K562 (cell line): ENCODE results near the gene PACRG. TPM values are rescaled to one million over a fixed set of nuclear protein-coding genes. Genes with fewer than 3 reads are reported as not detected.

Experiments
- ATAC-seq: fragments of 200-7000 bp; cut with Tn5 transposase; 3 replicates; pipeline ENCODE4 v1.9.1; 2020; ENCODE audit warnings: moderate library complexity
- BruUV-seq: library from RNA; stranded (reverse); fragments of 400-500 nt; replicated peaks from 2 replicates; lab custom pipeline; 2021; lab: Mats Ljungman, UMichigan
- CTCF ChIA-PET: fragments of 300-600 bp; formaldehyde crosslinking; extraction: SDS; loops from one replicate; lab custom pipeline; 2021; ENCODE audit warnings: low intra/inter-chr PET ratio; lab: Yijun Ruan, JAX
- POLR2A ChIA-PET: fragments of 300-600, 350-650 bp; sonication (Branson Sonifier 250); formaldehyde crosslinking; extraction: SDS; loops from one replicate; lab custom pipeline; 2021; ENCODE audit warnings: antibody characterized with exemption, inconsistent platforms; lab: Yijun Ruan, JAX
- DNase-seq, 4 experiments: peaks; one replicate each; pipeline versions ENCODE4 v3.0.0 to v3.0.0-alpha.2; 2011 to 2018; ENCODE audit warnings: low spot score in 3 of 4, mixed read lengths in 3 of 4; ENCODE audit errors: extremely low read depth in 1 of 4
- FAIRE-seq: peaks from 2 replicates; lab custom pipeline; 2011; peaks lifted over from hg19 to GRCh38; lab: Jason Lieb, UNC
- H2AFZ ChIP-seq: 2 replicates; pipeline ENCODE4 v1.6.0; 2011; ENCODE audit warnings: low read depth, low read length, control low read depth, inconsistent platforms
- H3K27ac ChIP-seq: fragments of 200-600 bp; 3 replicates; pipeline ENCODE4 v1.8.0; 2011; ENCODE audit warnings: low read depth, mild to moderate bottlenecking, control low read depth, inconsistent platforms, low read length, moderate library complexity, mixed read lengths; ENCODE audit errors: extremely low read depth
- H3K27me3 ChIP-seq, 2 experiments: fragments of 300-600 bp in 1 of 2; 2 replicates in 1 of 2; 3 replicates in 1 of 2; pipeline versions ENCODE4 v1.6.0 to v1.8.0; 2011; ENCODE audit warnings: inconsistent platforms in 2 of 2, low read length in 2 of 2, mild to moderate bottlenecking in 1 of 2, mixed read lengths in 1 of 2, moderate library complexity in 1 of 2; ENCODE audit not compliant: control insufficient read depth in 2 of 2, insufficient read depth in 2 of 2
- H3K36me3 ChIP-seq: fragments of 300-600 bp; 3 replicates; pipeline ENCODE4 v1.8.0; 2011; ENCODE audit warnings: mild to moderate bottlenecking, low read length, inconsistent platforms; ENCODE audit not compliant: control insufficient read depth, insufficient read depth
- H3K4me1 ChIP-seq, 2 experiments: fragments of 200-600 bp in 1 of 2; replicated peaks in 1 of 2; 2 replicates in 1 of 2; 3 replicates in 1 of 2; pipeline versions ENCODE4 v1.5.1 to v1.8.0; 2011; ENCODE audit warnings: inconsistent platforms in 2 of 2, low read length in 2 of 2, mild to moderate bottlenecking in 1 of 2, mixed read lengths in 1 of 2, moderate library complexity in 1 of 2; ENCODE audit not compliant: control insufficient read depth in 2 of 2, insufficient read depth in 2 of 2
- H3K4me2 ChIP-seq: 2 replicates; pipeline ENCODE4 v1.6.1; 2011; ENCODE audit warnings: low read length, control low read depth, inconsistent platforms, mixed read lengths; ENCODE audit not compliant: insufficient read depth
- H3K4me3 ChIP-seq: fragments of 200-600 bp; sonication (generic), shearing (Covaris generic); 2 replicates; pipeline ENCODE4 v1.5.1; 2016; ENCODE audit warnings: control low read depth, inconsistent platforms
- H3K79me2 ChIP-seq: fragments of 200-600 bp; 3 replicates; pipeline ENCODE4 v1.8.0; 2011; ENCODE audit warnings: low read length, inconsistent platforms; ENCODE audit not compliant: control insufficient read depth, insufficient read depth
- H3K9ac ChIP-seq, 2 experiments: 2 replicates each; pipeline versions ENCODE4 v1.6.0 to v1.6.1; 2011; ENCODE audit warnings: low read depth in 2 of 2, low read length in 2 of 2, control low read depth in 1 of 2, inconsistent platforms in 1 of 2, mild to moderate bottlenecking in 1 of 2, mixed read lengths in 1 of 2; ENCODE audit not compliant: insufficient read depth in 1 of 2
- H3K9me1 ChIP-seq: one replicate; pipeline ENCODE4 v1.6.0; 2011; ENCODE audit warnings: inconsistent platforms, mild to moderate bottlenecking, low read length, moderate library complexity; ENCODE audit not compliant: control insufficient read depth, insufficient read depth
- H3K9me3 ChIP-seq: replicated peaks from 2 replicates; pipeline ENCODE4 v1.5.1; 2011; ENCODE audit warnings: low read depth, low read length, inconsistent platforms; ENCODE audit not compliant: control insufficient read depth, insufficient read depth
- H4K20me1 ChIP-seq: replicated peaks from 2 replicates; pipeline ENCODE4 v1.6.1; 2011; ENCODE audit warnings: low read length, inconsistent platforms, mixed read lengths; ENCODE audit not compliant: control insufficient read depth, insufficient read depth
- EGR1 ChIP-seq: fragments of 450-650 bp; conservative IDR thresholded peaks from 2 replicates; pipeline ENCODE4 v1.6.1; 2017; ENCODE audit warnings: mild to moderate bottlenecking
- ESRRB ChIP-seq: fragments of 250-450 bp; sonication (Bioruptor Pico); IDR thresholded peaks from 2 replicates; pipeline ENCODE4 v1.5.0; 2020; ENCODE audit warnings: mild to moderate bottlenecking, moderate library complexity, borderline replicate concordance
- FIP1L1 ChIP-seq: fragments of 200-400 bp; formaldehyde crosslinking; IDR thresholded peaks from 2 replicates; pipeline ENCODE4 v1.6.1; 2018; ENCODE audit warnings: mild to moderate bottlenecking, low read depth, low read length; ENCODE audit not compliant: poor library complexity, severe bottlenecking
- HNRNPK ChIP-seq: fragments of 200-400 bp; formaldehyde crosslinking; IDR thresholded peaks from one replicate; pipeline ENCODE4 v1.6.1; 2018; ENCODE audit warnings: mild to moderate bottlenecking, low read depth, low read length; ENCODE audit not compliant: poor library complexity, severe bottlenecking
- KDM5B ChIP-seq: fragments of 200-600 bp; sonication (generic); IDR thresholded peaks from 2 replicates; pipeline ENCODE4 v1.6.1; 2012; ENCODE audit warnings: low read depth, mild to moderate bottlenecking, moderate library complexity, low read length, control low read depth, inconsistent platforms; ENCODE audit not compliant: insufficient replicate concordance
- KLF1 ChIP-seq: fragments of 450-650 bp; IDR thresholded peaks from 2 replicates; pipeline ENCODE4 v1.6.1; 2016; ENCODE audit warnings: missing genetic modification characterization, missing compliant biosample characterization
- MCM7 ChIP-seq, 2 experiments: fragments of 450-650 bp; IDR thresholded peaks; 2 replicates each; pipeline ENCODE4 v1.6.1; 2016 to 2018
- NELFE ChIP-seq: IDR thresholded peaks from 2 replicates; pipeline ENCODE4 v1.6.1; 2011; ENCODE audit warnings: mild to moderate bottlenecking; ENCODE audit not compliant: insufficient read depth, insufficient read length
- SRSF3 ChIP-seq: fragments of 200-400 bp; formaldehyde crosslinking; IDR thresholded peaks from 2 replicates; pipeline ENCODE4 v1.6.1; 2016; ENCODE audit warnings: mild to moderate bottlenecking, low read length, moderate library complexity; ENCODE audit not compliant: insufficient read depth
- SRSF9 ChIP-seq: fragments of 200-400 bp; formaldehyde crosslinking; IDR thresholded peaks from 2 replicates; pipeline ENCODE4 v1.6.1; 2017; ENCODE audit warnings: low read depth, low read length, borderline replicate concordance
- ZC3H8 ChIP-seq: fragments of 450-650 bp; IDR thresholded peaks from 2 replicates; pipeline ENCODE4 v1.6.1; 2017
- ZNF717 ChIP-seq: fragments of 250-450 bp; sonication (Bioruptor Pico); IDR thresholded peaks from 2 replicates; pipeline ENCODE4 v1.5.0; 2021
- ZNF766 ChIP-seq: fragments of 200-800 bp; sonication (Bioruptor generic); conservative IDR thresholded peaks from 2 replicates; pipeline ENCODE4 v1.6.1; 2016; ENCODE audit warnings: missing genetic modification characterization, missing compliant biosample characterization
- WGBS: fragments of 100-300 bp; shearing (Covaris generic); methylation state at CpG from one replicate; pipeline ENCODE4 v1.1.6; 2016; ENCODE audit warnings: low coverage, mixed read lengths; ENCODE audit not compliant: insufficient coverage; ENCODE audit errors: missing lambda C conversion rate; 5-methylcytosine and 5-hydroxymethylcytosine counted together
- in situ Hi-C: fragments of 300-500 bp; cut with MboI; formaldehyde crosslinking; loops from 4 replicates; pipeline ENCODE4 v1.15.0; 2018; ENCODE audit warnings: inconsistent platforms, mixed read lengths
- intact Hi-C: fragments of 100-400 bp; cut with micrococcal nuclease; formaldehyde crosslinking; loops from 2 replicates; pipeline ENCODE4 v1.14.2; 2022
- polyA plus RNA-seq, 8 experiments: library from polyadenylated mRNA; depleted of rRNA in 4 of 8; stranded (reverse) in 5 of 8; unstranded in 3 of 8; fragments of >200 nt; fragmentation: Nextera tagmentation in 2 of 8; fragmentation: Illumina TruSeq in 1 of 8; extraction: Ambion mirVana in 2 of 8; extraction: Trizol in 1 of 8; gene quantifications; 2 replicates each; pipeline versions ENCODE4 v1.2.1 to v1.2.3, GENCODE V29; 2011 to 2014; ENCODE audit warnings: inconsistent platforms in 1 of 8, missing spikeins in 1 of 8
- total RNA-seq, 7 experiments: library from RNA; depleted of rRNA in 6 of 7; stranded (reverse); fragments of >200 nt in 6 of 7; fragmentation: Illumina TruSeq in 2 of 7; extraction: Trizol in 2 of 7; gene quantifications; 2 replicates each; pipeline versions ENCODE4 v1.2.1 to v1.2.3, GENCODE V29; 2011 to 2021; ENCODE audit warnings: low replicate concordance in 1 of 7
- TF ChIP-seq, protein P1 (sequence below), 2 experiments: fragments of 450-650 bp; IDR thresholded peaks; 2 replicates each; pipeline ENCODE4 v1.6.1; 2016
- TF ChIP-seq, protein P2 (sequence below): fragments of 450-650 bp; formaldehyde crosslinking; IDR thresholded peaks from 2 replicates; pipeline ENCODE4 v1.4.0; 2020; ENCODE audit warnings: mild to moderate bottlenecking, moderate library complexity
- TF ChIP-seq, protein P3 (sequence below): sonication (generic); formaldehyde crosslinking; IDR thresholded peaks from 2 replicates; pipeline ENCODE4 v1.8.0; 2022; ENCODE audit warnings: missing genetic modification reagents, mild to moderate bottlenecking, moderate library complexity, borderline replicate concordance
- TF ChIP-seq, protein P4 (sequence below): sonication (generic); formaldehyde crosslinking; IDR thresholded peaks from 2 replicates; pipeline ENCODE4 v1.8.0; 2022; ENCODE audit warnings: mild to moderate bottlenecking, missing genetic modification reagents

PACRG gene
- total and polyA plus RNA-seq, 9 of the 15 experiments (the other 6 are each of a cell fraction or from before 2014, with no cell fraction given) = 0.04 TPM; not detected in 8

DNA sequence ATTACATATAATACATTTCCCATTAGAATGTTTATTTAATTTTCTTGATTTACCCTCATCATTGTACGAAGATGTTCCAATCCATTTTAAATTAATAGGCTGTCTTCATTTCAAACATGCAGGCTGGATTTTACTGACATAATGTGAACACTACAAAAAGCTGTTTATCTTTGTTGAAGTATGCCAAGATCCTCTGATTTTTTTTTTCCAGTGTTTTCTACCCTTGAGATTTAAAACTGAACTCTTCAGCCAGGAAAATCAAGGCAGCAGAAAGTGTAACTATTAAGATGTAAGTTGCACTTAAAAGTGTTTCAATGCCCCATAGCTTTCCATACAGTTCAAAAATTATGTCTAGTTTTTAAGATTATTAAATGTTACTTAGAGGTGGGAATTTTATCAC lies 43.7 kb upstream of the PACRG start:
- H3K9me1 ChIP-seq = no peaks in the 10 kb centered on the region
- no peaks in the 10 kb centered on the region; the same call in 1 of the 2 replicates for H3K9me3 ChIP-seq
- intact Hi-C loops = no loop called here
- CTCF ChIA-PET = no interaction called here
- FAIRE-seq (no peak), ATAC-seq (no peak), DNase-seq (no peak)
- no peak overlapping the region for H3K9ac ChIP-seq
- no peak overlapping the region for H3K4me3 ChIP-seq
- H3K4me1 ChIP-seq = no peaks in the 10 kb centered on the region
- no peaks in the 10 kb centered on the region for H3K36me3 ChIP-seq
- no TSS peak for BruUV-seq
- H3K79me2 ChIP-seq = no peaks in the 10 kb centered on the region
- WGBS = 0% methylated on average over 1 of the region's 1 CpG
- TF ChIP-seq HNRNPK (no peak), ZNF717 (CRISPR knock-in tag) (no peak), KLF1 (tag) (no peak), FIP1L1 (no peak), MCM7 (IDR thresholded peaks at IDR 0.05) (no peak), ESRRB (CRISPR knock-in tag) (no peak), SRSF3 (no peak), KDM5B (no peak), SRSF9 (no peak), NELFE (no peak), ZC3H8 (no peak), EGR1 (no peak), ZNF766 (CRISPR knock-in tag) (no peak)
- TF ChIP-seq, protein P1, sequence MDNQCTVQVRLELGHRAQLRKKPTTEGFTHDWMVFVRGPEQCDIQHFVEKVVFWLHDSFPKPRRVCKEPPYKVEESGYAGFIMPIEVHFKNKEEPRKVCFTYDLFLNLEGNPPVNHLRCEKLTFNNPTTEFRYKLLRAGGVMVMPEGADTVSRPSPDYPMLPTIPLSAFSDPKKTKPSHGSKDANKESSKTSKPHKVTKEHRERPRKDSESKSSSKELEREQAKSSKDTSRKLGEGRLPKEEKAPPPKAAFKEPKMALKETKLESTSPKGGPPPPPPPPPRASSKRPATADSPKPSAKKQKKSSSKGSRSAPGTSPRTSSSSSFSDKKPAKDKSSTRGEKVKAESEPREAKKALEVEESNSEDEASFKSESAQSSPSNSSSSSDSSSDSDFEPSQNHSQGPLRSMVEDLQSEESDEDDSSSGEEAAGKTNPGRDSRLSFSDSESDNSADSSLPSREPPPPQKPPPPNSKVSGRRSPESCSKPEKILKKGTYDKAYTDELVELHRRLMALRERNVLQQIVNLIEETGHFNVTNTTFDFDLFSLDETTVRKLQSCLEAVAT (IDR thresholded peaks at IDR 0.05) = no peak
- TF ChIP-seq, protein P2, sequence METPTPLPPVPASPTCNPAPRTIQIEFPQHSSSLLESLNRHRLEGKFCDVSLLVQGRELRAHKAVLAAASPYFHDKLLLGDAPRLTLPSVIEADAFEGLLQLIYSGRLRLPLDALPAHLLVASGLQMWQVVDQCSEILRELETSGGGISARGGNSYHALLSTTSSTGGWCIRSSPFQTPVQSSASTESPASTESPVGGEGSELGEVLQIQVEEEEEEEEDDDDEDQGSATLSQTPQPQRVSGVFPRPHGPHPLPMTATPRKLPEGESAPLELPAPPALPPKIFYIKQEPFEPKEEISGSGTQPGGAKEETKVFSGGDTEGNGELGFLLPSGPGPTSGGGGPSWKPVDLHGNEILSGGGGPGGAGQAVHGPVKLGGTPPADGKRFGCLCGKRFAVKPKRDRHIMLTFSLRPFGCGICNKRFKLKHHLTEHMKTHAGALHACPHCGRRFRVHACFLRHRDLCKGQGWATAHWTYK = no peak
- TF ChIP-seq, protein P3, sequence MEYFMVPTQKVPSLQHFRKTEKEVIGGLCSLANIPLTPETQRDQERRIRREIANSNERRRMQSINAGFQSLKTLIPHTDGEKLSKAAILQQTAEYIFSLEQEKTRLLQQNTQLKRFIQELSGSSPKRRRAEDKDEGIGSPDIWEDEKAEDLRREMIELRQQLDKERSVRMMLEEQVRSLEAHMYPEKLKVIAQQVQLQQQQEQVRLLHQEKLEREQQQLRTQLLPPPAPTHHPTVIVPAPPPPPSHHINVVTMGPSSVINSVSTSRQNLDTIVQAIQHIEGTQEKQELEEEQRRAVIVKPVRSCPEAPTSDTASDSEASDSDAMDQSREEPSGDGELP (CRISPR knock-in tag) = no peak
- TF ChIP-seq, protein P4, sequence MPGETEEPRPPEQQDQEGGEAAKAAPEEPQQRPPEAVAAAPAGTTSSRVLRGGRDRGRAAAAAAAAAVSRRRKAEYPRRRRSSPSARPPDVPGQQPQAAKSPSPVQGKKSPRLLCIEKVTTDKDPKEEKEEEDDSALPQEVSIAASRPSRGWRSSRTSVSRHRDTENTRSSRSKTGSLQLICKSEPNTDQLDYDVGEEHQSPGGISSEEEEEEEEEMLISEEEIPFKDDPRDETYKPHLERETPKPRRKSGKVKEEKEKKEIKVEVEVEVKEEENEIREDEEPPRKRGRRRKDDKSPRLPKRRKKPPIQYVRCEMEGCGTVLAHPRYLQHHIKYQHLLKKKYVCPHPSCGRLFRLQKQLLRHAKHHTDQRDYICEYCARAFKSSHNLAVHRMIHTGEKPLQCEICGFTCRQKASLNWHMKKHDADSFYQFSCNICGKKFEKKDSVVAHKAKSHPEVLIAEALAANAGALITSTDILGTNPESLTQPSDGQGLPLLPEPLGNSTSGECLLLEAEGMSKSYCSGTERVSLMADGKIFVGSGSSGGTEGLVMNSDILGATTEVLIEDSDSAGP (CRISPR knock-in tag) = no peak
- no peak overlapping the region for H2AFZ ChIP-seq
- POLR2A ChIA-PET = no interaction called here
- no peaks in the 10 kb centered on the region for H4K20me1 ChIP-seq
- no peak overlapping the region for H3K4me2 ChIP-seq
- no peak overlapping the region for H3K27ac ChIP-seq
- H3K27me3 ChIP-seq = no peaks in the 10 kb centered on the region
- in situ Hi-C loops = no loop called here
